Head of caudate nucleus (tissue), 42 donors: ENCODE data around the gene LDLRAD1.
"Not testable (repeated sequence)": the region's sequence is repeated elsewhere in the genome, so short reads cannot be mapped to it uniquely, and the experiment has no call there.

ENCODE experiments used
- DNase-seq, 42 donors: peaks; one replicate each; pipeline versions ENCODE4 v3.0.0 to v3.0.0-alpha.2; 2020 to 2021; ENCODE audit warnings: mixed read lengths in 7 of 42
- intact Hi-C: fragments of 100-400 bp; cut with DNase I; formaldehyde crosslinking; loops from one replicate; pipeline ENCODE4 v1.15.0; 2022

LDLRAD1 gene

GRCh38 chr1:54002544-54003248, 15.3 kb downstream of the LDLRAD1 start:
- DNase-seq, result peak in 2 of 42 donors; percentile 16 to 30
- intact Hi-C loops, result no loop called here

DNA sequence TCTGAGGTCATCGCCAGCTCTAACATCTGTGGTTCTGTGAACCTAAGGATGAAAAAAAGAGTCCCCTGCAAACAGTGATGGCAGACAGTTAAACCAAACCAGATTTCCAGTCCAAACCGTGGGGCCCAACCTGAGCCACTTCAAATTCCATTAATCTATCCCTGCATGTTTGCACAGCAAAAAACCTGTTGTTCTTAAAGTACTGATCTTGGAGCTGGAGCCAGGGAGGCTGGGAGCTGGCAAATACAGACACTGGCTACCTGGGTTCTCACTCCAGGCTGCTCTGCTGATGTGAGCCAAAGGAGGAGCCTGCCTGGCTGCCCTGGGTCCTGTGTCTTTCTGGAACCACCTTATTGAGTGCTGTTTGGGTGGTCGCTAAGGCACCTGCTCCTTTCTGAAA, 16.4 kb downstream of the LDLRAD1 start:
- intact Hi-C loops, result no loop called here
- peak in 1 of 42 donors; percentile 9 for DNase-seq

DNA sequence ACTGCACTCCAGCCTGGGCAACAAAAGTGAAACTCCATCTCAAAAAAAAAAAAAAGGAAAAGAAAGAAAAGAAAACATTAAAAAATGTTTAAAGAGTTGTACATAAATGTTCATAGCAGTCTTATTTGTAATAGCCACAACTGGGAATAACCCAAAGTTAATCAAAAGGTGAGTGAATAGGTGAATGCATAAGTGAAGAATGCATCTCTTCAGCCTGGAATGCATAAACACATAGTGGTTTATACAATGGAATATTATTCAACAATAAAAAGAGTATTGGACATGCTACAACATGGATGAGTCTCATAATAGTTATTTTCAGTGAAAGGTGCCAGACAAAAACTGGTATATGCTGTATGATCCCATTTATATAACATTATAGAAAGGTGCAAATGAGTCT, 18.1 kb downstream of the LDLRAD1 start:
- DNase-seq, result no peak
- intact Hi-C loops, result no loop called here

GRCh38 chr1:53998223-53998622, 19.8 kb downstream of the LDLRAD1 start:
- DNase-seq, result no peak
- intact Hi-C loops, result no loop called here

GRCh38 chr1:53995683-53996082, 22.3 kb downstream of the LDLRAD1 start:
- no peak for DNase-seq
- intact Hi-C loops, result no loop called here

DNA sequence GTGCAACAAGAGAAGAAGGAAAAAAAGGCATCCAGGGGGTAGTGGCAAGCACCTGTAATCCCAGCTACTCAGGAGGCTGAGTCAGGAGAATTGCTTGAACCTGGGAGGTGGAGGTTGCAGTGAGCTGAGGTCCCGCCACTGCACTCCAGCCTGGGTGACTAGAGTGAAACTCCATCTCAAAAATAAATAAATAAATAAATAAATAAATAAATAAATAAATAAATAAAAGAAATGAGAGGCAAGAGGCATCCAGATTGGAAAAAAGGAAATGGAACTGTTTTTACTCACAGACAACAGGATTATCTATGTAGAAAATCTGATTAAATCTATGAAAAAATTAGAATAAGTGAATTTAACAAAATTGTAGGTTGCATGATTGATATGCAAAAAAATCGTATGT, 23.5 kb downstream of the LDLRAD1 start:
- DNase-seq, intact Hi-C loops: not testable (repeated sequence)

GRCh38 chr1:53992085-53992874, 25.7 kb downstream of the LDLRAD1 start:
- intact Hi-C loops, result no loop called here
- peak in 10 of 42 donors; percentile 10 to 53 (median 20) for DNase-seq

DNA sequence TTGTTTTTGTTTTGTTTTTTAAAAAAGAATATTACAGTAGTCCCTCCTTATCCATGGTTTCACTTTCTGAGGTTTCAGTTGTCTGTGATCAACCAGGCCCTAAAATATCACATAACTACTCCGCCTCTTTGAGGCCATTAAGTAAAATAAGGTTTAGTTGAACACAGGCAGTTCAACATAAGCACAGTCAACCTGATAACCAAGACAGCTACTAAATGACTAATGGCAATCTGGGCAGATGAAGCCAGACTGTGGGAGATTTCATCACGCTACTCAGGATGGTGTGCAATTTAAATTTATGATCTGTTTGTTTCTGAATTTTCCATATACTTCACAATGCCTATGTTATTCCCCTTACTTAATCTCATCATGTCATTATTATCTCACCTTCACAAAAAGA, 30.1 kb downstream of the LDLRAD1 start:
- intact Hi-C loops, result no loop called here
- DNase-seq, result no peak

GRCh38 chr1:53986458-53986857, 31.5 kb downstream of the LDLRAD1 start:
- intact Hi-C loops, result no loop called here
- peak in 1 of 42 donors; percentile 6 for DNase-seq

GRCh38 chr1:53984726-53985125, 33.3 kb downstream of the LDLRAD1 start:
- intact Hi-C loops, result no loop called here
- no peak for DNase-seq

- intact Hi-C loops, result no loop called here
- no peak for DNase-seq
Measured at GRCh38 chr1:53982763-53983104, 35.3 kb downstream of the LDLRAD1 start.

DNA sequence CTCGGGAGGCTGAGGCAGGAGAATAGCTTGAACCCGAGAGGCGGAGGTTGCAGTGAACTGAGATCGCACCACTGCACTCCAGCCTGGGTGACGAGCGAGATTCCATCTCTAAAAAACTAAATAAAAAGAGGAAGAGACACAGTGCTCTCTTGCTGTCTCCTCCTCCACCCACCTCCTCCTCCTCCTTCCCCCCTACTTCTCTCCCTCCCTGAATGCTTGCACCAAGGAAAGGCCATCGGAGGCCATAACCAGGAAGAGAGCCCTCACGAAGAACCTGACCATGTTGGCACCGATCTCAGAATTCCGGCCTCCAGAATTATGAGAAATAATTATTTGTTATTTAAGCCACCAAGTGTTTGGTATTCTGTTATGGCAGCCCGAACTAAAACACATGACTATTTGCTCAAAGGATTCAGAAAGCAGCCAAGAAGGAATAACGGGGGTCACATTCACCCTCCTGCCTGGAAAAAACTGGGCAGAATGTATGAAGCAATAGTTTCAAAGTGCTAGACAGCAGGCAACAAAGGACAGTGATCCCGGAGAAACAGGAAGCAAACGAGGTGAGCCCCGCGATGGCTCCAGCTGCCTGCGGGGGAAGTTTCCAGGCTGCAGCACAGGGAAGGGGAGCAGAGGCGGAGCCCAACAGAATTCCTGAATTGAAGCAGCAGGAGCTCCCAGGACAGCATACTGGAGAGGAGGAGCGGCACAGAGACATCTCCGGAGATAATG, 35.8 kb downstream of the LDLRAD1 start:
- DNase-seq, result peak in 41 of 42 donors; percentile 24 to 79 (median 55)
- intact Hi-C loops, result no loop called here

GRCh38 chr1:53981220-53981619, 36.8 kb downstream of the LDLRAD1 start:
- no peak for DNase-seq
- intact Hi-C loops, result no loop called here

- intact Hi-C loops, result no loop called here
- peak in 9 of 42 donors; percentile 14 to 29 (median 23) for DNase-seq
Measured at GRCh38 chr1:53979712-53980450, 38.1 kb downstream of the LDLRAD1 start.

DNA sequence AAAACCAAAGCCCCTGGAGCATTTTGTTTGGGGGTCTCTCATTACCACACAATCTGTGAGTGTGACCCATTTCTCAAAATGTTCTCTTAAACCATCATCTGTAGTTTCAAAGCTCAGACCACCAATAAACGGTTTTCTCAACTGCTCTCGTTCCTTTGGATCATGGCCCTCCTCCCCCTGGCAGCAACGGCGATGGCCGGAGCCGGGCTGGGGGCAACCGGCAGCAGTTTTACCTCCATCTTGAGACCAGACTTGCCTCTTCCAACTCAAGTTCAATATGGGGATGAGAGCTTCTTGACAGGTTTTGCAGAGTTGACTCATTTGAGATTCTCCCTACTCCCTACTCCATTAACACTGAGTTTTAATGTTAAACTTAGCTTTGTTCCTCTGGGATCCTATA, 42.1 kb downstream of the LDLRAD1 start:
- intact Hi-C loops, result no loop called here
- DNase-seq, result no peak

DNA sequence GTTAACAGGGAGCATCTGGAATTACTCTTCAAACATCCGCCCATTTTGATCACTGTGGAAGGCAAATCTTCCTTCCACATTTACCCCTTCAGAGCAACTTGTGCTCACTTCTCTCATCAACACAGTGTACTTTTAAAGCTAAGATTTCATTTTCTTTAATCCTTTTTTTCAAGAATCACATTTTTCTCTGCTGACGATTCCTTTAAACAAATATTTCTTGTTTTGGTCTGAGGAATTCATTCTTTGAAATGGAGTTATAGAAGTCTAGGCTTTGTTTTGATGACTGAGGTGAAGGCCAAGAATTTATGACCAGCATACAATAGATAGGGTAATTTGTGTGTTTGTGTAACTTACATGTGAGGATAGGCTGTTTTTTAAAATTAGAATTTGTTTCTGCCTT, 46.3 kb downstream of the LDLRAD1 start:
- DNase-seq, result no peak
- intact Hi-C loops, result no loop called here

GRCh38 chr1:53969323-53969722, 48.7 kb downstream of the LDLRAD1 start:
- intact Hi-C loops, DNase-seq: not testable (repeated sequence)

- intact Hi-C loops, result no loop called here
- no peak for DNase-seq
Measured at GRCh38 chr1:53968125-53968513, 49.9 kb downstream of the LDLRAD1 start.

DNA sequence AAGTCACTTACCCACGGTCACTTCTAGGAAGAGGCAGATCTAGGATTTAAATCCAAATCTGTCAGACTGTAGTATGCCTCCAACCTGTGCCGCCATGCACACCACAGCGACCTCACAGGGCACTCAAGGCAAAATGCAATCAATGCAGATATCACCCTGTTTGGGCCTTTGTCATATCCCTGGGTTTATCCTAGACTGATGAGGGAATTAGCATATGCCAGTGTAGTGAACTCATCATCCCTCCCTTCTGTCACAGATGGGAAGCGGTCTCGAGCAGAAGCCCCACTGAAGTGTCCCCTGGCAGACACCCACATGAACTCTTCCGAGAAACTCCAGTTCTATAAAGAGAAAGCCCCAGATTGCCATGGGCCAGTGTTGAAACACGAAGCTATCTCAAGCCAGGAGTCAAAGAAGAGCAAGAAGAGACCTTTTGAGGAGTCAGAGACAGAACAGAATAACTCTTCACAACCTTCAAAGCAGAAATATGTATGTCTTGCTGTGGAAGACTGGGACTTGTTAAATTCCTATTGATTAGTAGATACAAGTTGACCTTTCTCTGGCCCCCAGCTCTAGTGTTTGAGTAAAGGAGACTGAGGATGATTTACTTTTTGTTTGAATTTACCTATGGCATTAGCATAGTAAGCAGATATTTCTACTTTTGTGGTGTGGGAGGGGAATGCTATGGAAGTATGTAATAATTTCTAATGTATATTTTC, 50.4 kb downstream of the LDLRAD1 start:
- no peak for DNase-seq
- intact Hi-C loops, result no loop called here
